Smooth muscle cell (in vitro differentiated cells): ENCODE results near the gene MYADM. TPM values are rescaled to one million over a fixed set of nuclear protein-coding genes. Genes with fewer than 3 reads are reported as not detected.

Source experiments
- DNase-seq: peaks from one replicate; lab custom pipeline; 2025; ENCODE audit not compliant: unreplicated experiment; lab: John Stamatoyannopoulos, UW
- H2AFZ ChIP-seq: fragments of 200-600 bp; sonication (generic); 2 replicates; pipeline ENCODE4 v1.6.0; 2016; ENCODE audit warnings: antibody characterized with exemption, low read depth, mild to moderate bottlenecking
- H3F3A ChIP-seq: fragments of 200-600 bp; sonication (generic); 2 replicates; pipeline ENCODE4 v1.6.0; 2017; ENCODE audit warnings: antibody characterized with exemption, low read depth
- H3K27ac ChIP-seq: fragments of 200-600 bp; sonication (generic); 2 replicates; pipeline ENCODE4 v1.5.1; 2016; ENCODE audit warnings: low read depth, mild to moderate bottlenecking
- H3K27me3 ChIP-seq: fragments of 200-600 bp; sonication (generic); 2 replicates; pipeline ENCODE4 v1.6.1; 2016; ENCODE audit warnings: low read depth, mild to moderate bottlenecking
- H3K36me3 ChIP-seq: fragments of 200-600 bp; sonication (generic); 2 replicates; pipeline ENCODE4 v1.5.1; 2016; ENCODE audit warnings: low read depth
- H3K4me1 ChIP-seq: fragments of 200-600 bp; sonication (generic); 2 replicates; pipeline ENCODE4 v1.5.1; 2016; ENCODE audit warnings: low read depth
- H3K4me2 ChIP-seq: fragments of 200-600 bp; sonication (generic); 2 replicates; pipeline ENCODE4 v1.6.0; 2016; ENCODE audit warnings: mild to moderate bottlenecking
- H3K4me3 ChIP-seq: fragments of 200-600 bp; sonication (generic); 2 replicates; pipeline ENCODE4 v1.5.1; 2016; ENCODE audit warnings: mild to moderate bottlenecking
- H3K79me2 ChIP-seq: fragments of 200-600 bp; sonication (generic); 2 replicates; pipeline ENCODE4 v1.6.0; 2016; ENCODE audit warnings: low read depth, mild to moderate bottlenecking
- H3K9ac ChIP-seq: fragments of 200-600 bp; sonication (generic); 2 replicates; pipeline ENCODE4 v1.6.0; 2016; ENCODE audit warnings: low read depth
- H3K9me3 ChIP-seq: fragments of 200-600 bp; sonication (generic); replicated peaks from 2 replicates; pipeline ENCODE4 v1.5.1; 2016; ENCODE audit warnings: low read depth
- H4K20me1 ChIP-seq: fragments of 200-600 bp; sonication (generic); 2 replicates; pipeline ENCODE4 v1.6.0; 2016; ENCODE audit warnings: low read depth
- WGBS: methylation state at CpG from one replicate; pipeline ENCODE4 v1.1.7; 2016; ENCODE audit warnings: low lambda C conversion rate; 5-methylcytosine and 5-hydroxymethylcytosine counted together
- polyA plus RNA-seq: library from polyadenylated mRNA; unstranded; fragments of >200 nt; fragmentation: Nextera tagmentation; extraction: Ambion mirVana; gene quantifications from 2 replicates; pipeline ENCODE4 v1.2.1, GENCODE V29; 2016
- total RNA-seq: library from RNA; depleted of rRNA; stranded (reverse); fragments of >200 nt; gene quantifications from 2 replicates; pipeline ENCODE4 v1.2.3, GENCODE V29; 2014
- TF ChIP-seq, protein P1 (sequence below): fragments of 200-600 bp; sonication (generic); IDR thresholded peaks from 2 replicates; pipeline ENCODE4 v1.5.1; 2017; ENCODE audit warnings: borderline replicate concordance, mild to moderate bottlenecking, antibody characterized with exemption; ENCODE audit not compliant: insufficient read depth, poor library complexity, severe bottlenecking

MYADM gene
- total and polyA plus RNA-seq, 2 experiments from 2014 or later, result 97.6 to 193 TPM

DNA sequence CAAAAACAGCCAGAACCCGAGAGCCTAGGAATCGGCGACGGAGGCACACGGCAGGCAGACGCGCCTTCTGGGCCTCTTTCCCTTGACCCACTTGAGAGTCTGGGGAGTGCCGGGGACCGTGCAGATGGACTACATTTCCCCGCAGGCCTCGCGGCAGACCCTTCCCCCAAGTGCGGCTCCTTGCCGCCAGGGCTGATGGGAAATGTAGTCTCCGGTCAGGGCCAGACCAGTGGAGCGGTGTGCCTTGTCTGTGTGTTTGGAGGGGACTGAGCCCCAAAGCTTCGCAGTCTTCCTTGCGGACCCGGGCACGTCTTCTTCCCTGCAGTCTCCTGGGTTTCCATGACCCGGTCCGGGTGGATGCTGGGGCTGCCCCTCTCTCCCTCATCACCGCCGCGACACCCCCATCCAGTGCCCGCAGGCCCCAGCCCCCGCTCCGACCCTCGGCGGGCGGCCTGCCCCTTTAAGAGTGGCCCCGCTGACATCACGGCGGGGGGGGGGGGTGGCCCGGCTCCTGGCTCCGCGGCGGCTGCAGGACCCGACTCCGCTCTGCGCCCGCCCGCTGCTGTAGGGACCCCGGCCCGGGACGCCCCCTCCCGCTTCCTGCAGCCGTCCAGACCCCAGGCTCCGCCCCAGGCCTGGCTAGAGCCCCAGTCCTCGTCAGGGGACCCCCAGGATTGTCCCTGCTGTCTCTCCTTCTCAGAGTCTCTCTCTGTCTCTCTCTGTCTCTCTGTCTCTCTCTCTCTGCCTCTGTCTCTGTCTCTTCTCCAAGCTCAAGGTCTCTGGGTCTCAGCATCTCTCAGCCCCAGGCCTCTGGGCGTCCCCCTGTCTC is 40.6 kb downstream of the MYADM start:
- Histone ChIP-seq H4K20me1 (no peaks in the 10 kb centered on the region), H3K4me1 (peaks cover 6% of the 10 kb centered on the region), H3K79me2 (no peaks in the 10 kb centered on the region), H3K36me3 (no peaks in the 10 kb centered on the region), H3K27ac (no peak overlapping the region), H3K4me2 (peak overlapping the region; percentile 85), H3K27me3 (peaks cover 74% of the 10 kb centered on the region), H3K9ac (no peak overlapping the region), H2AFZ (peak overlapping the region; percentile 43), H3F3A (no peaks in the 10 kb centered on the region), H3K4me3 (peak overlapping the region; percentile 46), H3K9me3 (no peaks in the 10 kb centered on the region)
- TF ChIP-seq, protein P1, sequence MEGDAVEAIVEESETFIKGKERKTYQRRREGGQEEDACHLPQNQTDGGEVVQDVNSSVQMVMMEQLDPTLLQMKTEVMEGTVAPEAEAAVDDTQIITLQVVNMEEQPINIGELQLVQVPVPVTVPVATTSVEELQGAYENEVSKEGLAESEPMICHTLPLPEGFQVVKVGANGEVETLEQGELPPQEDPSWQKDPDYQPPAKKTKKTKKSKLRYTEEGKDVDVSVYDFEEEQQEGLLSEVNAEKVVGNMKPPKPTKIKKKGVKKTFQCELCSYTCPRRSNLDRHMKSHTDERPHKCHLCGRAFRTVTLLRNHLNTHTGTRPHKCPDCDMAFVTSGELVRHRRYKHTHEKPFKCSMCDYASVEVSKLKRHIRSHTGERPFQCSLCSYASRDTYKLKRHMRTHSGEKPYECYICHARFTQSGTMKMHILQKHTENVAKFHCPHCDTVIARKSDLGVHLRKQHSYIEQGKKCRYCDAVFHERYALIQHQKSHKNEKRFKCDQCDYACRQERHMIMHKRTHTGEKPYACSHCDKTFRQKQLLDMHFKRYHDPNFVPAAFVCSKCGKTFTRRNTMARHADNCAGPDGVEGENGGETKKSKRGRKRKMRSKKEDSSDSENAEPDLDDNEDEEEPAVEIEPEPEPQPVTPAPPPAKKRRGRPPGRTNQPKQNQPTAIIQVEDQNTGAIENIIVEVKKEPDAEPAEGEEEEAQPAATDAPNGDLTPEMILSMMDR, result no peak
- 4% methylated on average over 33 of the region's 51 CpGs for WGBS
- DNase-seq, result peak; percentile 47

DNA sequence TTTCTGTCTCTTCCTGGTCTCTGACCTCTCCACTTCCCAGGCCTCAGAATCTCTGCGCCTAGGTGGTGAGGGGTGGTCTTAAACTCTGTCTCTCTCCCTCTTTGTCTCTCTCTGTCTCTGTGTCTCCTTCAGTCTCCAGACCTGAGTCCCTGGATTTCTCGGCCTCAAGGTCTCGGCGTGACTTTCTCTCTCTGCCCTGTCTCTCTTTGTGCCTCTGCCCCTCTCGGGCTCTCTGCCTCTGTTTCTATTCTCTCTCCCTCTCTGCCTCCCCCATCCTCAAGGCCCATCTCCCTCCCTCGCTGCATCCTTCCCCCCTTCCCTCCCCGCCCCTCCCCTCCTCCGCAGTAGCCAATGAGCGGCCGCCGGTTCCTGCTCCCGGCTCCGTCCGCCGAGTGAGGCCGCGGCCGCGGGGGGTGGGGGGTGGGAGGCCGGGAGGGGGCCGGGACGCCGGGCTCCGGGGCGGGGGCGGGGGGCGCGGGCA is 41.3 kb downstream of the MYADM start, which contains the start of gene CACNG7:
Gene CACNG7 (plus strand): TSS at position 344 of the 481 bp plus-strand sequence. CDS start 3,554 bp downstream, outside the sequence.
- Histone ChIP-seq H3K27ac (no peak within 1 kb of the TSS), H3F3A (no peaks in the 10 kb centered on the region), H4K20me1 (no peaks in the 10 kb centered on the region), H3K27me3 (peaks cover 74% of the 10 kb centered on the region), H3K4me2 (peak within 1 kb of the TSS; percentile 85), H3K4me3 (peak within 1 kb of the TSS; percentile 46), H3K4me1 (peaks cover 6% of the 10 kb centered on the region), H3K79me2 (no peaks in the 10 kb centered on the region), H2AFZ (peak within 1 kb of the TSS; percentile 43), H3K9ac (no peak within 1 kb of the TSS), H3K9me3 (no peaks in the 10 kb centered on the region), H3K36me3 (no peaks in the 10 kb centered on the region)
- DNase-seq, result no peak
- TF ChIP-seq, protein P1, result no peak
- 5% methylated on average over 5 of the region's 28 CpGs for WGBS

DNA sequence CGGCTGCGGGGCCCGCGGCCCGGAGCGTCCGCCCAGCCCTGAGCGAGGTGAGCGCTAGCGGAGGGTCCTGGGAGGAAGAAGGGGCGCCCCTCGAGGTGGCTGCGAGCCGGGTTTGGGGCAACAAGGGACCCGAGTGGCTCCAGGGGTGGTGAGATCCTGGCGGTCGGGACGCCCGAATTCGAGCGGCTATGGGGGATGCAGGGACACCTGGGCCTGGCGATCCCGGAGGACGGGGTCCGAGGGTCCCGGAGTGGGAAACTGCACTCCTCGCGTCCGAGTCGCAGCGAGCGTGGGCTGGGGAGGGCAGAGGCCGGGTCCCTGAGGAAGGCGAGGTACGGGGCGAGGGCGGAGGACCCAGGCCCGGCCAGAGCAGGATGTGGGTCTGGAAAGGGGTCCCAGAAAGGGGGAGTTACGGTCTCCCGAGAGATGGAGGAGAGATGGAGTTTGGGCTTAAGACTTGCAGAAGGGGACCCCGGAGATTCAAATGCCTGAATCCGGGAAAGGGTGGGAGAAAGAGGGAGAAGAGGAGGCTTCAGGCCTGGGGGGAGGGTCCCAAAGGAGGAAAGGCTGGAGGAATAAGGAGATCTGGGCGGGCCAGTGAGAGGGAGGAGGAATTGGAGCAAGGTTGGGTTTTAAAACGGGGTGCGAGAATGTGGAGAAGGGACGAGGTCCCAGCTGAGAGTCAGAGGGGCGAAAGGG is 41.9 kb downstream of the MYADM start:
- H3K4me1 ChIP-seq, result peaks cover 6% of the 10 kb centered on the region
- 2% methylated on average over 39 of the region's 47 CpGs for WGBS
- H4K20me1 ChIP-seq, result no peaks in the 10 kb centered on the region
- H3K36me3 ChIP-seq, result no peaks in the 10 kb centered on the region
- no peaks in the 10 kb centered on the region for H3K79me2 ChIP-seq
- H3K9me3 ChIP-seq, result no peaks in the 10 kb centered on the region
- H3F3A ChIP-seq, result no peaks in the 10 kb centered on the region
- DNase-seq, result no peak
- H3K4me2 ChIP-seq, result peak overlapping the region; percentile 84
- H3K27ac ChIP-seq, result no peak overlapping the region
- H3K4me3 ChIP-seq, result peak overlapping the region; percentile 43
- TF ChIP-seq, protein P1, result no peak
- peaks cover 69% of the 10 kb centered on the region for H3K27me3 ChIP-seq
- H3K9ac ChIP-seq, result no peak overlapping the region
- no peak overlapping the region for H2AFZ ChIP-seq
